Measurements from ENCODE around the gene COL8A1.

- TF ChIP-seq POLR2A (IDR thresholded peaks at IDR 0.05) (no peak), CTCF (IDR thresholded peaks at IDR 0.05) (no peak)
Observed at GRCh38 chr3:99757966-99758365, 119.6 kb downstream of the COL8A1 start.
